ENCODE measurements around the gene PLCB1.
A peak's percentile ranks its signal among the peaks of the same experiment; 100 is the strongest.
"Not testable (repeated sequence)": the region's sequence is repeated elsewhere in the genome, so short reads cannot be mapped to it uniquely, and the experiment has no call there.

Gene PLCB1

GRCh38 chr20:8807480-8808201, 675.6 kb downstream of the PLCB1 start:
- DNase-seq = peak; percentile 86

GRCh38 chr20:8808202-8808535, 676.1 kb downstream of the PLCB1 start:
- peak; percentile 86 for DNase-seq

- DNase-seq = peak; percentile 76
These were observed 677.3 kb downstream of the PLCB1 start for GRCh38 chr20:8809107-8809953.

- DNase-seq = no peak
These were observed 679.9 kb downstream of the PLCB1 start for GRCh38 chr20:8811801-8812594.

- DNase-seq = no peak
These were observed 680.8 kb downstream of the PLCB1 start for GRCh38 chr20:8812817-8813216.

- DNase-seq = no peak
These were observed 683.1 kb downstream of the PLCB1 start for GRCh38 chr20:8815208-8815607.

- DNase-seq = no peak
These were observed 697.2 kb downstream of the PLCB1 start for GRCh38 chr20:8829256-8829655.

- DNase-seq = not testable (repeated sequence)
These were observed 702.2 kb downstream of the PLCB1 start for GRCh38 chr20:8834294-8834693.

- no peak for DNase-seq
These were observed 702.8 kb downstream of the PLCB1 start for GRCh38 chr20:8834851-8835250.

GRCh38 chr20:8837396-8837795, 705.3 kb downstream of the PLCB1 start:
- DNase-seq = no peak

GRCh38 chr20:8842525-8842924, 710.5 kb downstream of the PLCB1 start:
- no peak for DNase-seq

GRCh38 chr20:8844179-8844578, 712.1 kb downstream of the PLCB1 start:
- DNase-seq = no peak

GRCh38 chr20:8849990-8850389, 717.9 kb downstream of the PLCB1 start:
- no peak for DNase-seq

- DNase-seq = no peak
These were observed 719.4 kb downstream of the PLCB1 start for GRCh38 chr20:8851446-8851845.

GRCh38 chr20:8851919-8852318, 719.9 kb downstream of the PLCB1 start:
- DNase-seq = not testable (repeated sequence)

GRCh38 chr20:8853211-8853610, 721.1 kb downstream of the PLCB1 start:
- DNase-seq = not testable (repeated sequence)

GRCh38 chr20:8853805-8854338, 721.8 kb downstream of the PLCB1 start:
- peak; percentile 84 for DNase-seq

- no peak for DNase-seq
These were observed 722.5 kb downstream of the PLCB1 start for GRCh38 chr20:8854571-8854970.

- DNase-seq = no peak
These were observed 723.2 kb downstream of the PLCB1 start for GRCh38 chr20:8855315-8855714.

- no peak for DNase-seq
These were observed 724.6 kb downstream of the PLCB1 start for GRCh38 chr20:8856668-8857067.

GRCh38 chr20:8858181-8858787, 726.2 kb downstream of the PLCB1 start:
- peak; percentile 35 for DNase-seq

GRCh38 chr20:8860011-8860495, 728.0 kb downstream of the PLCB1 start:
- DNase-seq = peak; percentile 21

- DNase-seq = peak; percentile 58
These were observed 730.0 kb downstream of the PLCB1 start for GRCh38 chr20:8862092-8862491.

Measured in NCI-H2171 treated with DMSO at 0.1 percent for 48 hours (cell line).